IPS-NIHi7 (cell line): ENCODE measurements around the gene DAB1.

ENCODE experiments used
- DNase-seq: peaks from one replicate; pipeline ENCODE4 v3.0.0; 2012; ENCODE audit warnings: mixed read lengths; ENCODE audit errors: extremely low spot score

Gene DAB1

GRCh38 chr1:56952501-56952900 is 471.4 kb downstream of the DAB1 start:
- no peak for DNase-seq

- no peak for DNase-seq
These were observed 475.3 kb downstream of the DAB1 start for GRCh38 chr1:56948403-56949023.
